Endothelial cell (in vitro differentiated cells): ENCODE measurements around the gene ST3GAL2. TPM values are rescaled to one million over a fixed set of nuclear protein-coding genes. Genes with fewer than 3 reads are reported as not detected.
A peak's percentile ranks its signal among the peaks of the same experiment; 100 is the strongest.
"Not testable (repeated sequence)": the region's sequence is repeated elsewhere in the genome, so short reads cannot be mapped to it uniquely, and the experiment has no call there.

Experiments
- DNase-seq: peaks from one replicate; pipeline ENCODE4 v3.0.0; 2021; ENCODE audit warnings: low spot score
- H3K27ac Mint-ChIP-seq: one replicate; pipeline ENCODE4 v1.8.0; 2021; ENCODE audit warnings: mixed read lengths, inconsistent platforms; ENCODE audit not compliant: unreplicated experiment
- H3K27me3 Mint-ChIP-seq: one replicate; pipeline ENCODE4 v1.8.0; 2021; ENCODE audit warnings: mild to moderate bottlenecking, moderate library complexity, mixed read lengths, inconsistent platforms; ENCODE audit not compliant: unreplicated experiment
- H3K36me3 Mint-ChIP-seq: one replicate; pipeline ENCODE4 v1.8.0; 2021; ENCODE audit warnings: mild to moderate bottlenecking, low read depth, mixed read lengths, inconsistent platforms; ENCODE audit not compliant: unreplicated experiment
- H3K4me1 Mint-ChIP-seq: one replicate; pipeline ENCODE4 v1.8.0; 2021; ENCODE audit warnings: mild to moderate bottlenecking, mixed read lengths, inconsistent platforms; ENCODE audit not compliant: unreplicated experiment
- H3K4me3 Mint-ChIP-seq: one replicate; pipeline ENCODE4 v1.8.0; 2021; ENCODE audit warnings: mild to moderate bottlenecking, mixed read lengths, inconsistent platforms; ENCODE audit not compliant: unreplicated experiment
- H3K9me3 Mint-ChIP-seq: one replicate; pipeline ENCODE4 v1.8.0; 2021; ENCODE audit warnings: mixed read lengths, inconsistent platforms; ENCODE audit not compliant: unreplicated experiment
- total RNA-seq: library from RNA; stranded (reverse); fragmentation: NEBNext Ultra II Directional; extraction: Animal tissue kit (Norgen Biotek cat#: 25700); gene quantifications from one replicate; pipeline ENCODE4 v1.2.1, GENCODE V29; 2021; ENCODE audit not compliant: unreplicated experiment
- TF ChIP-seq, protein P1 (sequence below): fragments of 200-600 bp; sonication (generic); IDR thresholded peaks from one replicate; pipeline ENCODE4 v1.5.0; 2021; ENCODE audit warnings: antibody characterized with exemption; ENCODE audit not compliant: unreplicated experiment

The ST3GAL2 gene
- total RNA-seq, 1 donor from 2014 or later = 87.0 TPM

DNA sequence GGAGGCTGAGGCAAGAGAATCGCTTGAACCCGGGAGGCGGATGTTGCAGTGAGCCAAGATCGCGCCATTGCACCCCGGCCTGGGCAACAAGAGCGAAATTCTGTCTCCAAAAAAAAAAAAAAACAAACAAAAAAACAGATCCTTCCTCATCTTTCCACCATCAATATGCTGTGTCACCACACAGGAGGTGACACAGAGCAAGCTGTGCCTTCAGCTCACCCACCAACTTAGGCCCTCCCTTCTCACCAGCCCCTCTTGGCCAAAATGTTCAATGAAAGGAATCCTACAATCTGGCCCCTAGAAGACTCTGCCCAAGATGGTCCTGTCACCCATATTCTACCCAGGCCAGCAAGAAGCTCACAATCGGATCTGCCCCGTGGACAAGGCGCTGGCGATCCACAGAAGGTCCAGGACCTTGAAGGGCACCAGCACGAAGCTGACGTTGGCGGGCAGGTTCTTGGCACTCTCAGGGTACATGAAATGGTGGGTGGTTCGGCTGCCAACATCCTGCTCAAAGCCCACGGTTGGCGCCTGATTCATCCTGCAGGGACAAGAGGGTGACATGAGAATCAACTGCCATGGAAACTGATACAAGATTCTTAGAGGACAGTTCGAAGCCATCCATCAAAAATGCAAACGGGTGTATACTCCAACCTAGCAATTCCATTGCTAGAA, 50.8 kb downstream of the ST3GAL2 start:
- Mint-ChIP-seq H3K36me3 (peaks cover 27% of the 10 kb centered on the region), H3K27ac (no peak overlapping the region), H3K27me3 (peaks cover 3% of the 10 kb centered on the region)

DNA sequence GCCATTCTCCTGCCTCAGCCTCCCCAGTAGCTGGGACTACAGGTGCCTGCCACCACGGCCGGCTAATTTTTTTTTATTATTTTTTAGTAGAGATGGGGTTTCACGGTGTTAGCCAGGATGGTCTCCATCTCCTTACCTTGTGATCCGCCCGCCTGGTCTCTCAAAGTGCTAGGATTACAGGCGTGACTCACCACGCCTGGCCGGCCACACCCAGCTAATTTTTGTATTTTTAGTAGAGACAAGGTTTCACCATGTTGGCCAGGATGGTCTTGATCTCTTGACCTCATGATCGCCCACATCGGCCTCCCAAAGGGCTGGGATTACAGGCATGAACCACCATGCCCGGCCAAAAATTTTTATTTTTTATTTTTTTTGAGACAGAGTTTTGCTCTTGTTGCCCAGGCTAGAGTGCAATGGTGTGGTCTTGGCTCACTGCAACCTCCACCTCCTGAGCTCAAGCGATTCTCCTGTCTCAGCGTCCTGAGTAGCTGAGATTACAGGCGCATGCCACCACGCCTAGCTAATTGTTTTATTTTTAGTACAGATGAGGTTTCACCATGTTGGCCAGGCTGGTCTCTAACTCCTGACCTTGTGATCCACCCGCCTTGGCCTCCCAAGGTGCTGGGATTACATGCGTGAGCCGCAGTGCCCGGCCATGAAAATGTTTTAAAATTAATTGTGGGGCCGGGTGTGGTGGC, 52.5 kb downstream of the ST3GAL2 start:
- not testable (repeated sequence) for H3K27me3 Mint-ChIP-seq, DNase-seq, H3K27ac Mint-ChIP-seq, H3K9me3 Mint-ChIP-seq, H3K4me3 Mint-ChIP-seq, H3K4me1 Mint-ChIP-seq
- H3K36me3 Mint-ChIP-seq = peaks cover 31% of the 10 kb centered on the region

More for the DNA sequence above, 50.8 kb downstream of the ST3GAL2 start:
- TF ChIP-seq, protein P1, sequence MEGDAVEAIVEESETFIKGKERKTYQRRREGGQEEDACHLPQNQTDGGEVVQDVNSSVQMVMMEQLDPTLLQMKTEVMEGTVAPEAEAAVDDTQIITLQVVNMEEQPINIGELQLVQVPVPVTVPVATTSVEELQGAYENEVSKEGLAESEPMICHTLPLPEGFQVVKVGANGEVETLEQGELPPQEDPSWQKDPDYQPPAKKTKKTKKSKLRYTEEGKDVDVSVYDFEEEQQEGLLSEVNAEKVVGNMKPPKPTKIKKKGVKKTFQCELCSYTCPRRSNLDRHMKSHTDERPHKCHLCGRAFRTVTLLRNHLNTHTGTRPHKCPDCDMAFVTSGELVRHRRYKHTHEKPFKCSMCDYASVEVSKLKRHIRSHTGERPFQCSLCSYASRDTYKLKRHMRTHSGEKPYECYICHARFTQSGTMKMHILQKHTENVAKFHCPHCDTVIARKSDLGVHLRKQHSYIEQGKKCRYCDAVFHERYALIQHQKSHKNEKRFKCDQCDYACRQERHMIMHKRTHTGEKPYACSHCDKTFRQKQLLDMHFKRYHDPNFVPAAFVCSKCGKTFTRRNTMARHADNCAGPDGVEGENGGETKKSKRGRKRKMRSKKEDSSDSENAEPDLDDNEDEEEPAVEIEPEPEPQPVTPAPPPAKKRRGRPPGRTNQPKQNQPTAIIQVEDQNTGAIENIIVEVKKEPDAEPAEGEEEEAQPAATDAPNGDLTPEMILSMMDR = no peak
- DNase-seq = no peak
- Mint-ChIP-seq H3K9me3 (no peaks in the 10 kb centered on the region), H3K4me1 (peaks cover 9% of the 10 kb centered on the region), H3K4me3 (peak overlapping the region; percentile 44)

- DNase-seq = no peak
- Mint-ChIP-seq H3K27me3 (peaks cover 6% of the 10 kb centered on the region), H3K4me3 (no peak overlapping the region), H3K4me1 (peaks cover 16% of the 10 kb centered on the region), H3K36me3 (peaks cover 29% of the 10 kb centered on the region), H3K27ac (peak overlapping the region; percentile 8), H3K9me3 (no peaks in the 10 kb centered on the region)
- TF ChIP-seq, protein P1 = no peak
Observed at GRCh38 chr16:70383421-70383960, 55.4 kb downstream of the ST3GAL2 start.

DNA sequence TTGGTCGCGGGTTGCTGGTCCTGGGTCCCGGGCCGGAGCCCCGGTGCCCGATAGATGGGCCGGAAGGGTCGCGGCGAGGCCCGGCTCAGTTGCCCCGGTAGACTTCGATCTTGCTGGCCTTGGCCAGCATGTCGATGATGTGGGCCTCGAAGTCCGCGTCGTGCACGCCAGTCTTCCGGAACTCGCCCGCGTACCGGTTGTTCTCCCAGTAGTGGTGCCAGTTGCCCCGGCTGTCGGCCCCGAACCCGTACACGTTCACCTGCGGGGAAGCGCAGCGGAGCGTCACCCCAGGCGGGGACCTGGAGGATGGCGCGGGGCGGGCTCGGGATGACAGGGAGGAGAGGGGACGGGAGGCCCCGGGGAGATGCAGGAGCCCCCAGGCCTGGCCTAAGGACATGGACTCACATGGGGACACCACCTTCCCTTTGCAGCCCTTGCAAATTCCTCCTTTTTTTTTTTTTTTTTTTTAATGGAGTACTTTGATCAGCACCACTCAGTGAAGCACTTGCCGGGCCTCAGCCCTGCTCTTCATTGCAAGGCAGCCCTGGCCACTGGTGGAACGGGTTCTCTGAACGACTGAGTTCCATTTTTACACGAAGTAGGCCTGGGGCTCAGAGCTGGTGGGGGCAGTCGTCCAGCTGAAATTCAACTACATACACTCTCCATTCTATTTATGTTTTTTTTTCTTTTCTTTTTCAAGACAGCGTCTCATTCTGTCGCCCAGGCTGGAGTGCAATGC, 57.1 kb downstream of the ST3GAL2 start:
- Mint-ChIP-seq H3K36me3 (peaks cover 18% of the 10 kb centered on the region), H3K4me3 (peak overlapping the region; percentile 51), H3K9me3 (no peaks in the 10 kb centered on the region), H3K4me1 (peaks cover 16% of the 10 kb centered on the region), H3K27ac (no peak overlapping the region), H3K27me3 (peaks cover 6% of the 10 kb centered on the region)
- TF ChIP-seq, protein P1 = no peak
- no peak for DNase-seq

GRCh38 chr16:70380919-70381603, 57.8 kb downstream of the ST3GAL2 start:
- H3K4me1 Mint-ChIP-seq = peaks cover 16% of the 10 kb centered on the region
- H3K9me3 Mint-ChIP-seq = no peaks in the 10 kb centered on the region
- H3K27me3 Mint-ChIP-seq = peaks cover 6% of the 10 kb centered on the region
- peak overlapping the region; percentile 94 for H3K4me3 Mint-ChIP-seq
- peaks cover 21% of the 10 kb centered on the region for H3K36me3 Mint-ChIP-seq
- TF ChIP-seq, protein P1 = no peak
- peak; percentile 94 for DNase-seq
- peak overlapping the region; percentile 93 for H3K27ac Mint-ChIP-seq
